AG10803 (cell line): ENCODE data around the gene TMEM14C.

Source experiments
- DNase-seq: peaks from one replicate; pipeline ENCODE4 v3.0.0; 2010; ENCODE audit warnings: low read depth
- H3K4me3 ChIP-seq: 2 replicates; pipeline ENCODE4 v1.5.1; 2011; ENCODE audit warnings: mild to moderate bottlenecking, low read length, control low read depth
- TF ChIP-seq, protein P1 (sequence below): conservative IDR thresholded peaks from 2 replicates; pipeline ENCODE4 v1.5.1; 2011; ENCODE audit warnings: mild to moderate bottlenecking, low read length, control low read depth, inconsistent platforms

Gene TMEM14C

DNA sequence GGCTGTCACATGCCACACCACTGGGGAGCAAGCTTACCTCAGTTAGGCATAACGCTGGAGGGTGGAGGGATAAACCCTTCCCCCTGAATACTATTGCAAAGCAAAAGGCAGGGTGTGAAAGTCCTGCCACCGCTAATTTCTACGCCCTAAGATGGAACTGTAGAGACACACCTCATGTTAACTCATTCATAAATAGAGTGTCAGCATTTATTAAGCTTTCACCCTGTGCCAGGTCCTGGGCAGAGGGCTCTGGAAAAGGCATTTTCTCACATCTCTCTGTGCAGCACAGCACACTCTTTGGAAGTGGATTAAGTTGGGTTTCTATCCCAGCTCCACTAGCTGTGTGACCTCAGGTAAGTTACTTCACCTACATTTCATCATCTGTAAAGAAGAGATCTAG, 46.5 kb downstream of the TMEM14C start:
- TF ChIP-seq, protein P1, sequence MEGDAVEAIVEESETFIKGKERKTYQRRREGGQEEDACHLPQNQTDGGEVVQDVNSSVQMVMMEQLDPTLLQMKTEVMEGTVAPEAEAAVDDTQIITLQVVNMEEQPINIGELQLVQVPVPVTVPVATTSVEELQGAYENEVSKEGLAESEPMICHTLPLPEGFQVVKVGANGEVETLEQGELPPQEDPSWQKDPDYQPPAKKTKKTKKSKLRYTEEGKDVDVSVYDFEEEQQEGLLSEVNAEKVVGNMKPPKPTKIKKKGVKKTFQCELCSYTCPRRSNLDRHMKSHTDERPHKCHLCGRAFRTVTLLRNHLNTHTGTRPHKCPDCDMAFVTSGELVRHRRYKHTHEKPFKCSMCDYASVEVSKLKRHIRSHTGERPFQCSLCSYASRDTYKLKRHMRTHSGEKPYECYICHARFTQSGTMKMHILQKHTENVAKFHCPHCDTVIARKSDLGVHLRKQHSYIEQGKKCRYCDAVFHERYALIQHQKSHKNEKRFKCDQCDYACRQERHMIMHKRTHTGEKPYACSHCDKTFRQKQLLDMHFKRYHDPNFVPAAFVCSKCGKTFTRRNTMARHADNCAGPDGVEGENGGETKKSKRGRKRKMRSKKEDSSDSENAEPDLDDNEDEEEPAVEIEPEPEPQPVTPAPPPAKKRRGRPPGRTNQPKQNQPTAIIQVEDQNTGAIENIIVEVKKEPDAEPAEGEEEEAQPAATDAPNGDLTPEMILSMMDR: no peak
- H3K4me3 ChIP-seq: no peak overlapping the region
- no peak for DNase-seq

DNA sequence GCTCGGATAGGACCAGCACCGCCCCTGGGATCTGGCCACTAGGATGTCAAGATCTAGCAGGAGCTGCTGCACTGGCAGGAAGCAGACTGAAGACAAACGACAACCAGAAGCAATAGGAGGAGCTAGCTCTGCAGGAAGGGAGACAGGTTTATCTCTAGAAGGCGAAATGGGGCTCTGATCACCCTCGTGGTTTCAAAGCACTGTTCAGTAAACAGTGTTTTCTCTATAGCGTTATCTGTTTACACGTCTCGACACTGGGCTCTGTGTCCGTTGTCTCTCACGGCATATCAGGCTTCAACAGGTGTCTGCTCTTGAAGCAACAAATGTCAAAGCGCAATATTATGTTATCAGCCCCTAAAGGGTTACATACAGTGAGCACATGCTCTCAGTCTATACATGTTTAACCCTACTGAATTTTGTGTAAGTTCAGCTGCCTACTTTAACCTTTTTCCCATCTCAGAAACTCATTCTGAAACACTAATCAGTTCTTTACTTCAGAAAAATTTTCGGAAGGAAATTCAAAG, 48.6 kb downstream of the TMEM14C start:
- no peak for DNase-seq
- H3K4me3 ChIP-seq: no peak overlapping the region
- TF ChIP-seq, protein P1: no peak

DNA sequence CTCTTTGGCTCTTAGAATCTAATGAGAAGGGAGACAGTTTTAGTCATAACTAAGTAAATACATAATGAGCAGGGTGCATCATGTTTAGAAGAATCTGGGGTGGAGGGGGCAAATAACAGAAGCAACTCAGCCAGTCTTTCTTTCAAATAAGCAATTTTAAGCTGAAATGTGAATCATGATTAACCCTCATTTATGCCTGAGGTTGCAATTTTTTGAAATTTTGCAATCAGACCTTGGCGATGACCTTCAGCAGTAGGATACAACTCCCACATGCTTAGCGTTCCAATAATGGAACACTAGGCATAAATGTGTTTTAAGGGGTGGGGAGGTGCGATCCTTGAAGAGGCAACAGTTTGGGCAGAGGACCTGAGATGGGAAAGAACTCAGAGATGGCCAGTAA, 55.4 kb downstream of the TMEM14C start:
- TF ChIP-seq, protein P1: no peak
- no peak for DNase-seq
- no peak overlapping the region for H3K4me3 ChIP-seq

DNA sequence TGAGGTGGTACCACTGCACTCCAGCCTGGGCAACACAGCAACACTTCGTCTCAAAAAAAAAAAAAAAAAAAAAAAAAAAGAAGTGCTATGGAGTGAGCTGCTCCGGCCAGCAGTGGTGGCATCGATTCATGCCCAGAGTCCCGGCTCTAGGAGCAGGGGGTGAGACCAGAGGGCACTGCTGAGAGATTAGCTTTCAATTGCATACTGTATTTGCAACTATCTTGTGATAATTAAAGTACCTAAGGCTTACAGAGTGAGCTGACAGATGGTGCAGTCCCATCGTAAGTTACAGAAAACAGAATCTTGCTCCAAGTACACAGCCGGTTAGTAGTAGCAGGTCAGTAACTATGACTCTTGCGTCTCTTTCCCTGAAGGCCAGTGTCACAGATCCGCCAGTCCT, 56.2 kb downstream of the TMEM14C start:
- no peak overlapping the region for H3K4me3 ChIP-seq
- TF ChIP-seq, protein P1: no peak
- no peak for DNase-seq
